ENCODE measurements around the gene NCAN.

- no peak for TF ChIP-seq CTCF (IDR thresholded peaks at IDR 0.05)
- no peak for TF ChIP-seq POLR2A (IDR thresholded peaks at IDR 0.05)
Observed at GRCh38 chr19:19259741-19260140, 48.0 kb downstream of the NCAN start.
